HG03045 (cell line): ENCODE measurements around the gene LAIR2.
"Not testable (repeated sequence)": the region's sequence is repeated elsewhere in the genome, so short reads cannot be mapped to it uniquely, and the experiment has no call there.

Experiments used
- ATAC-seq: cut with Tn5 transposase; IDR thresholded peaks from one replicate; pipeline ENCODE4 v1.9.1; 2021; ENCODE audit warnings: mild to moderate bottlenecking, moderate library complexity; ENCODE audit not compliant: unreplicated experiment

Gene LAIR2

GRCh38 chr19:54492568-54492967 is 10.1 kb upstream of the LAIR2 start:
- no peak for ATAC-seq

- ATAC-seq = not testable (repeated sequence)
These were observed 9.6 kb upstream of the LAIR2 start for GRCh38 chr19:54493056-54493455.

GRCh38 chr19:54493967-54494585 is 8.6 kb upstream of the LAIR2 start:
- no peak for ATAC-seq

GRCh38 chr19:54495284-54495683 is 7.3 kb upstream of the LAIR2 start:
- not testable (repeated sequence) for ATAC-seq

- not testable (repeated sequence) for ATAC-seq
These were observed 4.7 kb upstream of the LAIR2 start for GRCh38 chr19:54497747-54498450.

- not testable (repeated sequence) for ATAC-seq
These were observed 4.2 kb upstream of the LAIR2 start for GRCh38 chr19:54498451-54498772.

- not testable (repeated sequence) for ATAC-seq
These were observed 2.9 kb downstream of the LAIR2 start for GRCh38 chr19:54505542-54505941.

GRCh38 chr19:54506079-54506478 is 3.4 kb downstream of the LAIR2 start:
- ATAC-seq = no peak

GRCh38 chr19:54507038-54507717 is 4.5 kb downstream of the LAIR2 start:
- not testable (repeated sequence) for ATAC-seq

- no peak for ATAC-seq
These were observed 5.2 kb downstream of the LAIR2 start for GRCh38 chr19:54507824-54508223.

- ATAC-seq = not testable (repeated sequence)
These were observed 5.9 kb downstream of the LAIR2 start for GRCh38 chr19:54508487-54508886.

- ATAC-seq = not testable (repeated sequence)
These were observed 6.7 kb downstream of the LAIR2 start for GRCh38 chr19:54509200-54509940.

- no peak for ATAC-seq
These were observed 12.5 kb downstream of the LAIR2 start for GRCh38 chr19:54515156-54515555.

GRCh38 chr19:54517483-54517882 is 14.9 kb downstream of the LAIR2 start:
- no peak for ATAC-seq

- ATAC-seq = no peak
These were observed 16.2 kb downstream of the LAIR2 start for GRCh38 chr19:54518844-54519243.

- no peak for ATAC-seq
These were observed 18.6 kb downstream of the LAIR2 start for GRCh38 chr19:54521022-54521859.

GRCh38 chr19:54521860-54522513 is 19.4 kb downstream of the LAIR2 start:
- no peak for ATAC-seq

GRCh38 chr19:54523403-54523802 is 20.8 kb downstream of the LAIR2 start:
- ATAC-seq = no peak

- no peak for ATAC-seq
These were observed 23.0 kb downstream of the LAIR2 start for GRCh38 chr19:54525636-54526035.

GRCh38 chr19:54526972-54527371 is 24.3 kb downstream of the LAIR2 start:
- ATAC-seq = no peak
